Measurements from ENCODE around the gene AMDHD2. TPM values are rescaled to one million over a fixed set of nuclear protein-coding genes. Genes with fewer than 3 reads are reported as not detected.

The AMDHD2 gene
- total RNA-seq, 4 donors from 2014 or later: 12.3 to 18.1 (median 13.7) TPM

DNA sequence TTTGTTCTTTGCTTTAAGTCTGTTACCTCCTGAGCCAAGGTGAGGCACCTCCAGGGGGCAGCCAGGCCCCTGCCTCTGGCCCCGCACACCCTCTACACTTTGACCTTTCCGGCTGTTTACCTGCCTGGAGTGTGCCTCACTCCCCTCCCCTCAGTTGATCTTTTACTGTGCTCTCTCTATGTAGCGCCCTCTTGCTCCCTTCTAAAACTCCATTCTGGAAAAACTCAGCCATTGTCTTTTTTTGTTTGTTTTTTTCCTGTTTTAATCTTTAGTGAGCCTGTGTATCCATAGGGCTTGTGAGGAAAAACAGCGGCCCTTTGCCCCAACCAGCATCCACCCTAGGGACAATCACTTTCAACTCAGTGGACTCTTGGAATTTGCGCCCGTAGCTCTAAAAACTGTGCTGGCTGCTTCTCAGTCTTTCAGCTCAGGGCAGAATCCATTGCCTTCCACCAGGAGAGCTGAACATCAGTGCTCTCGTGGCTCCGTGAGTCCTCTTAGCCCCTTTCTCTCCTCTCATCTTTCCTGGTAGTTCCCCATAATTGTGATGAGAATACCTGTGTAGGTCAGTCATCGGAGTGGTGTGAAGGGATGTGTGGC lies 4.3 kb downstream of the AMDHD2 start:
- intact Hi-C loops (cut with DNase I; ENCODE audit: low total_unique reads) (no loop called here), in situ Hi-C loops (cut with MboI; ENCODE audit: low sequenced_read_pairs in 4 of 4) (no loop called here)
- Histone ChIP-seq H3K4me1 (peaks cover 12 to 14% of the 10 kb centered on the region in 2 donors), H3K4me3 (no peak overlapping the region), H3K27me3 (no peaks in the 10 kb centered on the region), H3K9me3 (no peaks in the 10 kb centered on the region), H3K27ac (no peak overlapping the region), H3K36me3 (peaks cover 0 to 36% of the 10 kb centered on the region in 2 donors)
- ATAC-seq (no peak), DNase-seq (no peak)
- TF ChIP-seq POLR2A (IDR thresholded peaks at IDR 0.05) (no peak), CTCF (IDR thresholded peaks at IDR 0.05 in 4 of 5, conservative IDR thresholded peaks at IDR 0.05 in 1 of 5) (no peak)

DNA sequence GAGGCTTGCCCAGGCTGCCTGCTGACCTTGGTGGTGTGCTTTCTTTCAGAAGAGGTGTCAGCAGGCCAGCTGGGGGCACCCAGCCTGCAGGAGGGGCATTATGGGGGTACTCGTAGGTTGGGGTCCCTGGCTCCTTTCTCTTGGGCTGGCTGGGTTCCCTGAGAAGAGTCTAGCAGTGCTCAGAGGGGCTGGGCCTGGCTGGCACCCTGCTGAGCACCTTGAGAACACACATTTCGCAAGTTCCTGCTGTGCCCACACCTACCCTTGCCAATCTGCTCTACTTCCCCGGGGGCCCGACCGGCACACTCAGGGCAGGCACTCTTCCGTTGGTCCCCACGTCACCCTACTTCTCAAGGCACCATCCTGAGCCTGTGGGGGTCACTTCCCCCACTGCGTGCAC lies 6.0 kb downstream of the AMDHD2 start:
- intact Hi-C loops (cut with DNase I; ENCODE audit: low total_unique reads): no loop called here
- in situ Hi-C loops (cut with MboI; ENCODE audit: low sequenced_read_pairs in 4 of 4): no loop called here
- H3K36me3 ChIP-seq: peaks cover 0 to 36% of the 10 kb centered on the region in 2 donors
- TF ChIP-seq CTCF (IDR thresholded peaks at IDR 0.05 in 4 of 5, conservative IDR thresholded peaks at IDR 0.05 in 1 of 5) (no peak), POLR2A (IDR thresholded peaks at IDR 0.05) (no peak)
- DNase-seq (no peak), ATAC-seq (no peak)
- H3K4me3 ChIP-seq: no peak overlapping the region
- no peaks in the 10 kb centered on the region for H3K27me3 ChIP-seq
- no peaks in the 10 kb centered on the region for H3K9me3 ChIP-seq
- H3K27ac ChIP-seq: no peak overlapping the region
- H3K4me1 ChIP-seq: peaks cover 3 to 7% of the 10 kb centered on the region in 2 donors

- Histone ChIP-seq H3K4me3 (no peak overlapping the region), H3K27me3 (no peaks in the 10 kb centered on the region), H3K27ac (no peak overlapping the region), H3K36me3 (peaks cover 0 to 36% of the 10 kb centered on the region in 2 donors), H3K4me1 (peaks cover 0 to 7% of the 10 kb centered on the region in 2 donors), H3K9me3 (no peaks in the 10 kb centered on the region)
- no peak for ATAC-seq
- in situ Hi-C loops (cut with MboI; ENCODE audit: low sequenced_read_pairs in 4 of 4): no loop called here
- no peak for DNase-seq
- intact Hi-C loops (cut with DNase I; ENCODE audit: low total_unique reads): no loop called here
- TF ChIP-seq CTCF (IDR thresholded peaks at IDR 0.05 in 4 of 5, conservative IDR thresholded peaks at IDR 0.05 in 1 of 5): no peak
- TF ChIP-seq POLR2A (IDR thresholded peaks at IDR 0.05): no peak
Observed at GRCh38 chr16:2527071-2527783, 7.1 kb downstream of the AMDHD2 start.

DNA sequence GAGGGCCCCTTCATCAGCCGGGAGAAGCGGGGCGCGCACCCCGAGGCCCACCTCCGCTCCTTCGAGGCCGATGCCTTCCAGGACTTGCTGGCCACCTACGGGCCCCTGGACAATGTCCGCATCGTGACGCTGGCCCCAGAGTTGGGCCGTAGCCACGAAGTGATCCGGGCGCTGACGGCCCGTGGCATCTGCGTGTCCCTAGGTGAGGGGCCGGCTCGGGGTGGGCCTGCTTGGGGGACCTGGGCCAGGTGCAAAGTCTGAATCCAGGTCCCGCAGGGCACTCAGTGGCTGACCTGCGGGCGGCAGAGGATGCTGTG lies 7.6 kb downstream of the AMDHD2 start:
- in situ Hi-C loops (cut with MboI; ENCODE audit: low sequenced_read_pairs in 4 of 4) (no loop called here), intact Hi-C loops (cut with DNase I; ENCODE audit: low total_unique reads) (no loop called here)
- TF ChIP-seq POLR2A (IDR thresholded peaks at IDR 0.05): no peak
- DNase-seq (no peak), ATAC-seq (no peak)
- Histone ChIP-seq H3K9me3 (no peaks in the 10 kb centered on the region), H3K27ac (no peak overlapping the region), H3K36me3 (peaks cover 0 to 36% of the 10 kb centered on the region in 2 donors), H3K4me1 (peaks cover 0 to 7% of the 10 kb centered on the region in 2 donors), H3K27me3 (no peaks in the 10 kb centered on the region), H3K4me3 (no peak overlapping the region)

DNA sequence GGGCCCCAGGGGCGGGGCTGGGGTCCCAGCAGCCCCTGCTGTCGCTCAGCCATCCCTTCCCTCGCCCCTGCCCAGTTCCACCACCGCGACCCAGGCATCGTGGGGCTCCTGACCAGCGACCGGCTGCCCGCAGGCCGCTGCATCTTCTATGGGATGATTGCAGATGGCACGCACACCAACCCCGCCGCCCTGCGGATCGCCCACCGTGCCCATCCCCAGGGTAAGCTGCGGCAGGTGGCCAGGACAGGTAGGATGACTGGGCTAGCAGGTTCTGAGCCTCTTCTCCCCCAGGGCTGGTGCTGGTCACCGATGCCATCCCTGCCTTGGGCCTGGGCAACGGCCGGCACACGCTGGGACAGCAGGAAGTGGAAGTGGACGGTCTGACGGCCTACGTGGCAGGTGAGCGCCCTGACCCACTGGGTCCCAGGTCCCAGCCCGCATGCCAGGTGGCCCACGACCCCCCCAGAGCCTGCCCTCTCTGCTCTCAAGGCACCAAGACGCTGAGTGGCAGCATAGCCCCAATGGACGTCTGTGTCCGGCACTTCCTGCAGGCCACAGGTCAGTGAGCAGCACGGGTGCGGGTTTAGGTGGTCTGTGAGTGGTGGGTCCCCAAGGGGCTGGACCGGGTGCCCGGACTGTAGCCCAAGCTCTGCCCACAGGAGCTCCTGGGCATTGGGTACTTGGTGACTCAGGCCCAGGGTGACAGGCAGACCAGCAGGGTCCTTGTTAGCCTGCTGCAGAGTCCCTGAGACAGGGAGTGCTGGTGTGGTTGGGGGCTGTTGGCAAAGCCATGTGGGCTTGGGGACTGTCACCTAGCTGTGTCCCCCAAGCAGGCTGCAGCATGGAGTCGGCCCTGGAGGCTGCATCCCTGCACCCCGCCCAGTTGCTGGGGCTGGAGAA lies 8.2 kb downstream of the AMDHD2 start:
- TF ChIP-seq POLR2A (IDR thresholded peaks at IDR 0.05): no peak
- DNase-seq: no peak
- Histone ChIP-seq H3K9me3 (no peaks in the 10 kb centered on the region), H3K36me3 (peaks cover 0 to 36% of the 10 kb centered on the region in 2 donors), H3K4me1 (peaks cover 0 to 7% of the 10 kb centered on the region in 2 donors), H3K4me3 (no peak overlapping the region), H3K27me3 (no peaks in the 10 kb centered on the region), H3K27ac (no peak overlapping the region)
- no peak for ATAC-seq
- in situ Hi-C loops (cut with MboI; ENCODE audit: low sequenced_read_pairs in 4 of 4) (no loop called here), intact Hi-C loops (cut with DNase I; ENCODE audit: low total_unique reads) (no loop called here)
